ENCODE results near the gene CTXN1. TPM values are rescaled to one million over a fixed set of nuclear protein-coding genes. Genes with fewer than 3 reads are reported as not detected.
A peak's percentile ranks its signal among the peaks of the same experiment; 100 is the strongest.

The CTXN1 gene
- total RNA-seq: under 1 TPM in 1 of 2 experiments, not detected in 1; 0.43 TPM

- CTCF ChIA-PET: interaction anchor here (0.9 kb wide), 1 partner anchor 17 kb away, joined by 3 read pairs; the partner anchor contains the start of gene TIMM44
- Mint-ChIP-seq H3K9me3 (no peaks in the 10 kb centered on the region), H3K27me3 (ENCODE audit: low read depth) (no peaks in the 10 kb centered on the region), H3K4me3 (peak within 1 kb of the TSS; percentile 71), H3K36me3 (ENCODE audit: low read depth) (peaks cover 6% of the 10 kb centered on the region), H3K27ac (no peak within 1 kb of the TSS), H3K4me1 (ENCODE audit: low read depth) (peaks cover 20% of the 10 kb centered on the region)
- intact Hi-C loops (cut with micrococcal nuclease): no loop called here
- peak; percentile 71 for DNase-seq
Observed at GRCh38 chr19:7926021-7926726, at the start of gene CTXN1. Gene CTXN1, minus strand, starts transcription at chr19:7926135. Its CDS starts 597 bp downstream, at chr19:7925538.

- no peak overlapping the region for H3K27ac Mint-ChIP-seq
- CTCF ChIA-PET: interaction anchor here (1.3 kb wide), 1 partner anchor 31 kb away, joined by 5 read pairs; no protein-coding TSS in a partner anchor
- intact Hi-C loops (cut with micrococcal nuclease): loop anchor here (10.0 kb wide), 1 partner anchor 180 kb away; no protein-coding TSS in a partner anchor
- no peaks in the 10 kb centered on the region for H3K4me1 Mint-ChIP-seq (ENCODE audit: low read depth)
- no peak for DNase-seq
- peaks cover 8% of the 10 kb centered on the region for H3K36me3 Mint-ChIP-seq (ENCODE audit: low read depth)
- no peaks in the 10 kb centered on the region for H3K27me3 Mint-ChIP-seq (ENCODE audit: low read depth)
- no peak overlapping the region for H3K4me3 Mint-ChIP-seq
- H3K9me3 Mint-ChIP-seq: no peaks in the 10 kb centered on the region
Observed at GRCh38 chr19:7975037-7975436, 49.1 kb upstream of the CTXN1 start.

GRCh38 chr19:7973883-7974282 is 47.9 kb upstream of the CTXN1 start:
- Mint-ChIP-seq H3K4me3 (no peak overlapping the region), H3K27me3 (ENCODE audit: low read depth) (no peaks in the 10 kb centered on the region), H3K4me1 (ENCODE audit: low read depth) (no peaks in the 10 kb centered on the region), H3K9me3 (no peaks in the 10 kb centered on the region), H3K36me3 (ENCODE audit: low read depth) (peaks cover 10% of the 10 kb centered on the region), H3K27ac (no peak overlapping the region)
- intact Hi-C loops (cut with micrococcal nuclease): loop anchor here (10.0 kb wide), 1 partner anchor 181 kb away; no protein-coding TSS in a partner anchor
- CTCF ChIA-PET: interaction anchor here (0.7 to 1.5 kb wide), 2 partner anchors 14 to 27 kb away, joined by 3 read pairs; no protein-coding TSS in a partner anchor
- DNase-seq: no peak

GRCh38 chr19:7971553-7972520 is 45.9 kb upstream of the CTXN1 start:
- CTCF ChIA-PET: interaction anchor here (0.6 to 1.1 kb wide), 2 partner anchors 13 to 1943 kb away, joined by 3 to 4 read pairs; no protein-coding TSS in a partner anchor
- H3K27ac Mint-ChIP-seq: no peak overlapping the region
- H3K4me3 Mint-ChIP-seq: no peak overlapping the region
- intact Hi-C loops (cut with micrococcal nuclease): loop anchor here (2.0 to 10.0 kb wide), 2 partner anchors 31 to 183 kb away; no protein-coding TSS in a partner anchor
- H3K9me3 Mint-ChIP-seq: no peaks in the 10 kb centered on the region
- H3K36me3 Mint-ChIP-seq (ENCODE audit: low read depth): peaks cover 22% of the 10 kb centered on the region
- no peak for DNase-seq
- H3K27me3 Mint-ChIP-seq (ENCODE audit: low read depth): no peaks in the 10 kb centered on the region
- H3K4me1 Mint-ChIP-seq (ENCODE audit: low read depth): no peaks in the 10 kb centered on the region

GRCh38 chr19:7970716-7971448 is 44.9 kb upstream of the CTXN1 start:
- Mint-ChIP-seq H3K4me3 (no peak overlapping the region), H3K27me3 (ENCODE audit: low read depth) (no peaks in the 10 kb centered on the region)

GRCh38 chr19:7969555-7969939 is 43.6 kb upstream of the CTXN1 start:
- intact Hi-C loops (cut with micrococcal nuclease): no loop called here

More at GRCh38 chr19:7970716-7971448, 44.9 kb upstream of the CTXN1 start:
- CTCF ChIA-PET: interaction anchor here (0.6 to 1.6 kb wide), 7 partner anchors 12 to 1942 kb away, joined by 3 to 4 read pairs (median 3); no protein-coding TSS in a partner anchor
- peak; percentile 55 for DNase-seq
- no peaks in the 10 kb centered on the region for H3K9me3 Mint-ChIP-seq
- no peaks in the 10 kb centered on the region for H3K4me1 Mint-ChIP-seq (ENCODE audit: low read depth)
- H3K27ac Mint-ChIP-seq: no peak overlapping the region
- intact Hi-C loops (cut with micrococcal nuclease): loop anchor here (2.0 to 10.0 kb wide), 2 partner anchors 32 to 184 kb away; no protein-coding TSS in a partner anchor
- peaks cover 25% of the 10 kb centered on the region for H3K36me3 Mint-ChIP-seq (ENCODE audit: low read depth)

GRCh38 chr19:7968796-7969554 is 43.0 kb upstream of the CTXN1 start:
- no peak overlapping the region for H3K4me3 Mint-ChIP-seq
- H3K36me3 Mint-ChIP-seq (ENCODE audit: low read depth): peaks cover 29% of the 10 kb centered on the region
- no peaks in the 10 kb centered on the region for H3K9me3 Mint-ChIP-seq
- no peaks in the 10 kb centered on the region for H3K27me3 Mint-ChIP-seq (ENCODE audit: low read depth)
- intact Hi-C loops (cut with micrococcal nuclease): no loop called here
- H3K4me1 Mint-ChIP-seq (ENCODE audit: low read depth): no peaks in the 10 kb centered on the region
- DNase-seq: no peak
- CTCF ChIA-PET: interaction anchor here (0.9 to 1.6 kb wide), 3 partner anchors 21 to 33 kb away, joined by 3 to 4 read pairs (median 3); no protein-coding TSS in a partner anchor
- H3K27ac Mint-ChIP-seq: no peak overlapping the region

More at GRCh38 chr19:7969555-7969939, 43.6 kb upstream of the CTXN1 start:
- Mint-ChIP-seq H3K27me3 (ENCODE audit: low read depth) (no peaks in the 10 kb centered on the region), H3K9me3 (no peaks in the 10 kb centered on the region), H3K27ac (no peak overlapping the region), H3K36me3 (ENCODE audit: low read depth) (peaks cover 29% of the 10 kb centered on the region), H3K4me3 (no peak overlapping the region), H3K4me1 (ENCODE audit: low read depth) (no peaks in the 10 kb centered on the region)
- CTCF ChIA-PET: interaction anchor here (0.9 to 1.6 kb wide), 3 partner anchors 22 to 100 kb away, joined by 3 to 4 read pairs (median 4); no protein-coding TSS in a partner anchor
- DNase-seq: no peak

GRCh38 chr19:7968008-7968795 is 42.3 kb upstream of the CTXN1 start:
- no peak overlapping the region for H3K27ac Mint-ChIP-seq
- H3K36me3 Mint-ChIP-seq (ENCODE audit: low read depth): peaks cover 26% of the 10 kb centered on the region
- CTCF ChIA-PET: interaction anchor here (1.3 kb wide), 1 partner anchor 34 kb away, joined by 3 read pairs; no protein-coding TSS in a partner anchor
- H3K27me3 Mint-ChIP-seq (ENCODE audit: low read depth): no peaks in the 10 kb centered on the region
- DNase-seq: no peak
- H3K4me3 Mint-ChIP-seq: no peak overlapping the region
- H3K9me3 Mint-ChIP-seq: no peaks in the 10 kb centered on the region
- intact Hi-C loops (cut with micrococcal nuclease): no loop called here
- no peaks in the 10 kb centered on the region for H3K4me1 Mint-ChIP-seq (ENCODE audit: low read depth)

GRCh38 chr19:7965921-7966665 is 40.2 kb upstream of the CTXN1 start:
- H3K27me3 Mint-ChIP-seq (ENCODE audit: low read depth): no peaks in the 10 kb centered on the region
- DNase-seq: no peak
- no peaks in the 10 kb centered on the region for H3K4me1 Mint-ChIP-seq (ENCODE audit: low read depth)
- H3K27ac Mint-ChIP-seq: no peak overlapping the region
- peaks cover 30% of the 10 kb centered on the region for H3K36me3 Mint-ChIP-seq (ENCODE audit: low read depth)
- no peak overlapping the region for H3K4me3 Mint-ChIP-seq
- CTCF ChIA-PET: interaction anchor here (0.6 to 0.7 kb wide), 2 partner anchors 580 to 741 kb away, joined by 3 read pairs; no protein-coding TSS in a partner anchor
- H3K9me3 Mint-ChIP-seq: no peaks in the 10 kb centered on the region
- intact Hi-C loops (cut with micrococcal nuclease): no loop called here

Data from activated naive CD4-positive, alpha-beta T cell treated with anti-CD3 and anti-CD28 coated beads for 36 hours (primary cell).